Right lobe of liver (tissue), 4 donors: ENCODE measurements around the gene CLSTN1.

Experiments
- POLR2A ChIP-seq: fragments of 450-650 bp; IDR thresholded peaks from one replicate; pipeline ENCODE4 v1.6.1; 2017; ENCODE audit warnings: antibody characterized with exemption, mild to moderate bottlenecking
- TF ChIP-seq, protein P1 (sequence below), 4 donors: fragments of 200-600 bp in 3 of 4; fragments of 450-650 bp in 1 of 4; IDR thresholded peaks; one replicate each; pipeline versions ENCODE4 v1.5.1 to v1.8.0; 2016 to 2022; ENCODE audit warnings: antibody characterized with exemption in 4 of 4, mild to moderate bottlenecking in 2 of 4
- donor health status: DM: no; HTN: no; CAD: no.
- donor health status: DM: no; HTN: no; CAD: no.
- donor health status: DM: no; HTN: yes; CAD: no.

- no peak for TF ChIP-seq POLR2A
- TF ChIP-seq, protein P1, sequence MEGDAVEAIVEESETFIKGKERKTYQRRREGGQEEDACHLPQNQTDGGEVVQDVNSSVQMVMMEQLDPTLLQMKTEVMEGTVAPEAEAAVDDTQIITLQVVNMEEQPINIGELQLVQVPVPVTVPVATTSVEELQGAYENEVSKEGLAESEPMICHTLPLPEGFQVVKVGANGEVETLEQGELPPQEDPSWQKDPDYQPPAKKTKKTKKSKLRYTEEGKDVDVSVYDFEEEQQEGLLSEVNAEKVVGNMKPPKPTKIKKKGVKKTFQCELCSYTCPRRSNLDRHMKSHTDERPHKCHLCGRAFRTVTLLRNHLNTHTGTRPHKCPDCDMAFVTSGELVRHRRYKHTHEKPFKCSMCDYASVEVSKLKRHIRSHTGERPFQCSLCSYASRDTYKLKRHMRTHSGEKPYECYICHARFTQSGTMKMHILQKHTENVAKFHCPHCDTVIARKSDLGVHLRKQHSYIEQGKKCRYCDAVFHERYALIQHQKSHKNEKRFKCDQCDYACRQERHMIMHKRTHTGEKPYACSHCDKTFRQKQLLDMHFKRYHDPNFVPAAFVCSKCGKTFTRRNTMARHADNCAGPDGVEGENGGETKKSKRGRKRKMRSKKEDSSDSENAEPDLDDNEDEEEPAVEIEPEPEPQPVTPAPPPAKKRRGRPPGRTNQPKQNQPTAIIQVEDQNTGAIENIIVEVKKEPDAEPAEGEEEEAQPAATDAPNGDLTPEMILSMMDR (IDR thresholded peaks at IDR 0.05): no peak
Observed at GRCh38 chr1:9732123-9732971, 91.4 kb downstream of the CLSTN1 start.
